Measurements from ENCODE around the gene RPAIN.
A peak's percentile ranks its signal among the peaks of the same experiment; 100 is the strongest.
"Not testable (repeated sequence)": the region's sequence is repeated elsewhere in the genome, so short reads cannot be mapped to it uniquely, and the experiment has no call there.

The RPAIN gene

GRCh38 chr17:5430413-5430999 is 10.5 kb downstream of the RPAIN start:
- no peak for DNase-seq

- not testable (repeated sequence) for DNase-seq
Measured at GRCh38 chr17:5431234-5431633, 11.3 kb downstream of the RPAIN start.

GRCh38 chr17:5431949-5432556 is 12.1 kb downstream of the RPAIN start:
- DNase-seq, result no peak

GRCh38 chr17:5434984-5435383 is 15.0 kb downstream of the RPAIN start:
- DNase-seq, result no peak

- DNase-seq, result peak; percentile 39
Measured at GRCh38 chr17:5435781-5436315, 15.9 kb downstream of the RPAIN start.

- no peak for DNase-seq
Measured at GRCh38 chr17:5437721-5438317, 17.8 kb downstream of the RPAIN start.

GRCh38 chr17:5438716-5439445 is 18.9 kb downstream of the RPAIN start, which contains the start of gene C1QBP:
TSS of gene C1QBP (minus strand) at chr17:5439155. CDS start at chr17:5439073, 82 bp downstream.
- DNase-seq, result peak; percentile 93

- DNase-seq, result no peak
Measured at GRCh38 chr17:5439446-5439764, 19.4 kb downstream of the RPAIN start.

- DNase-seq, result no peak
Measured at GRCh38 chr17:5443728-5444127, 23.7 kb downstream of the RPAIN start.

- no peak for DNase-seq
Measured at GRCh38 chr17:5444209-5444608, 24.2 kb downstream of the RPAIN start.

GRCh38 chr17:5446786-5447185 is 26.8 kb downstream of the RPAIN start:
- DNase-seq, result no peak

GRCh38 chr17:5464717-5465507 is 44.9 kb downstream of the RPAIN start:
- DNase-seq, result no peak

- no peak for DNase-seq
Measured at GRCh38 chr17:5466295-5466694, 46.3 kb downstream of the RPAIN start.

GRCh38 chr17:5467416-5467815 is 47.4 kb downstream of the RPAIN start:
- DNase-seq, result no peak

GRCh38 chr17:5468075-5468473 is 48.1 kb downstream of the RPAIN start:
- peak; percentile 23 for DNase-seq

- DNase-seq, result no peak
Measured at GRCh38 chr17:5472511-5472910, 52.5 kb downstream of the RPAIN start.

GRCh38 chr17:5473906-5474305 is 53.9 kb downstream of the RPAIN start:
- no peak for DNase-seq

GRCh38 chr17:5478992-5479391 is 59.0 kb downstream of the RPAIN start:
- DNase-seq, result no peak

- no peak for DNase-seq
Measured at GRCh38 chr17:5480962-5481361, 61.0 kb downstream of the RPAIN start.

- no peak for DNase-seq
Measured at GRCh38 chr17:5481451-5481850, 61.5 kb downstream of the RPAIN start.

Measured in activated CD4-positive, alpha-beta T cell treated with anti-CD3 and anti-CD28 coated beads, Interleukin-10, Interleukin-2, amounts not matched to agents 100 ng/mL and 50 ng/mL, durations not matched to agents 16 hours and 8 hours (primary cell).